ENCODE results near the gene PYHIN1.

The PYHIN1 gene

DNA sequence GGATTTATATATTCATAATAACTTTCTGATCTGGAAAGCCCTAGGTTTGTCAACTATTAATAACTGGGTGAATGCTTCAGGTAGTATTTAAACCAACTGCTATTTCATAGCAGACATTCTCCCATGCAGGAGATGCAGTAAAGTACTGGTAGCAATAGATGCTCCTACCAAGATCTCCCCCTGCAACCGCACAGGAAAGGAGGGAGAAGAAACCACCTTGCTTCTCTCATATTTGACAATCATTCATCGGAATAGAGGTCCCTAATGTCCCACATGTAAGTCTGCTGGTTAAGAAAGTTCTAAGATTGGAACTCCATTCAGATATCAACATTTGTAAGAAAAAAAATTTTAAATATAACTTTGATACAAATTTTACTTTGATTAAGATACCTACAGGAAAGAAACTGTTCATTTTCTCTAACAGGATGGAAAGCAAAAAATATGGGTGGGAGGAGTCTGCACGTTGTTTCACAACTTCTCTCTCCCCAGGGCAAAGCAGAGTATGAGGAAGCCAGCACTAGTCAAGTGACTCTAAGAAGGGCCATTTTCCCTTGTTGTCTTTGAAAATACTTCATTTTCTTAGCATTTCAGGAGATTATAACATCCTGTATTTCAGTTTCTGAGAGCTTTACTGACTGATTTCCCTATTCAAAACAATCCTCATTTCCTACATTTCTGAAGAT lies at the start of gene PYHIN1:
TSS of gene PYHIN1 (plus strand) at position 498 of the 683 bp plus-strand sequence. CDS start 5,359 bp downstream, outside the sequence.
- DNase-seq (ENCODE audit: low read depth in 3 of 3, low spot score in 1 of 3), result peak in 1 of 3 donors; percentile 3

DNA sequence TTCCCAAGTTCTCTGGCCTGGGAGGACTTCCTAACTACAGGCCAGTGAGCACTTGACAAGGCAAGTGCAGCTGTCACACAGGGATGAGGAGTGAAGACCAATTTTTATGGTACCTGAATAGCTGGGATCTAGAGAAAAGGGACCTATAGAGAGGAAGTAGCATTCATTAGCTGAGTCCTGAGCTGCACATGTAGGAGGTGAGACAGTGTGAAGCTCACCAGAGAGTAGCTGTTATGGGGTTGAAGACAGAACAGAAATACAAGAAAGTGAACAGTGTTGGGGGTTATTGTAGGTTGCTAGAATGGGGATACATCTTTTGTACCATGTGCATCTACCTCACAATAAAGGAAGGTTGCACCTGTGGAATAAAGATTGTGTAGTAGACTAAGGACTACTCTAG lies 37.7 kb upstream of the PYHIN1 start:
- DNase-seq (ENCODE audit: low read depth in 3 of 3, low spot score in 1 of 3), result no peak

GRCh38 chr1:158898722-158899121 lies 32.6 kb upstream of the PYHIN1 start:
- DNase-seq (ENCODE audit: low read depth in 3 of 3, low spot score in 1 of 3), result no peak

- no peak for DNase-seq (ENCODE audit: low read depth in 3 of 3, low spot score in 1 of 3)
Measured at GRCh38 chr1:158901623-158902022, 29.7 kb upstream of the PYHIN1 start.

DNA sequence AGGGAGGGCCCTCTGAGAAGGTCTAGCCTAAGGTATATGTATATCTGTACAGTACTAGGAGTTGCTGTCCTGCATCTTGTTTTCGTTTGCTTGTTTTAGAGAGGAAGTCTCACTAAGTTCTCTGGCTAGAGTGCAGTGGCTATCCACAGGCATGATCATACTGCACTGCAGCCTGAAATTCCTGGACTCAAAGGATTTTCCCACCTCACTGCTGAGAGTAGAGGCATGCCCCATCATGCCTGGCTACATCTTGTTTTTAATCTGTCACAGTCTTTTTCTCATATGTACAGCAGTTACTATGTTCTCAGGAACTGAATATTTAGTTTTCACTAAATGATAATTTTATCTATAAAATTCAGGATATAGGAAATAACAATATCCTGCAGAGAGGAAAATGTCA lies 15.3 kb upstream of the PYHIN1 start:
- no peak for DNase-seq (ENCODE audit: low read depth in 3 of 3, low spot score in 1 of 3)

- no peak for DNase-seq (ENCODE audit: low read depth in 3 of 3, low spot score in 1 of 3)
Measured at GRCh38 chr1:158924677-158925076, 6.7 kb upstream of the PYHIN1 start.

DNA sequence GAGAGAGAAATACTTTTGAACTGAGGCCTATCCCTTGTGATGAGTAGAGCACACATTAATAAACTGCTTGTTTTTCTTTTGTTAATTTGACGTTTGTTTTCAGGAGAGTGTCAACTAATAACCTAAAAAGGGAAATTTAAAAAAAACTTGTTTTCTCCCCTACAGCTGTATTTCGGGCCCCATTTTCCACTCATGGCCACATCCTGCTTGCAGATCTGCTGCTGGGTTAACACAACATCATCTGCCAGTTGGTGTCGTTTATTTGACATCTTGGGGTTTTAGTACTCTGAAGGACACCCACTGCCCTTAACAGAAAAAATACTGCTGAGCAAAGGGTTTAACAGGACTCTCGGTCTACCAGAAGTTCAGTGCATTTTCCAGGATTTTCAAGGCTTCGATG lies 848 bp upstream of the PYHIN1 start:
- peak in 2 of 3 donors; percentile 7 to 18 for DNase-seq (ENCODE audit: low read depth in 3 of 3, low spot score in 1 of 3)

- DNase-seq (ENCODE audit: low read depth in 3 of 3, low spot score in 1 of 3), result no peak
Measured at GRCh38 chr1:158932171-158932570, 819 bp downstream of the PYHIN1 start.

GRCh38 chr1:158933621-158934020 lies 2.3 kb downstream of the PYHIN1 start:
- no peak for DNase-seq (ENCODE audit: low read depth in 3 of 3, low spot score in 1 of 3)

DNA sequence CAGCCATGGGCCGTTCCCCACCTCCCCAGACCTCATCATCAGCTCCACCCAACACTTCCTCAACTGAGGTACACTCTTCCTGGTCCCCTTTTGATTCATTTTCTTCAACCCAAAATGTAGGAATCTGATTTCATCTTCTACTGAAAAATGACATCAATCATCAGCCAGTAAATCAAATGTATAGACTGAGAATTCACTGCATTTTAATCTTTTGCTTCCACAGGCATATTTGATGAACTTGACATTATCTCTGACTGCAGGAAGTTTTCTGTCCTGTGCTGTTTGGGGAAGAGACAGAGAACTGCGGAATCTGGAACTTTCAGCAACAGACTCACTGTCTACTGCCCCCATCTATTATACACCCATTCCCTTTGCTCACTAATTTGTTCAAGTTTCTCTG lies 7.8 kb downstream of the PYHIN1 start:
- DNase-seq (ENCODE audit: low read depth in 3 of 3, low spot score in 1 of 3), result no peak

GRCh38 chr1:158941317-158941716 lies 10.0 kb downstream of the PYHIN1 start:
- no peak for DNase-seq (ENCODE audit: low read depth in 3 of 3, low spot score in 1 of 3)

GRCh38 chr1:158942490-158942889 lies 11.1 kb downstream of the PYHIN1 start:
- DNase-seq (ENCODE audit: low read depth in 3 of 3, low spot score in 1 of 3), result no peak

DNA sequence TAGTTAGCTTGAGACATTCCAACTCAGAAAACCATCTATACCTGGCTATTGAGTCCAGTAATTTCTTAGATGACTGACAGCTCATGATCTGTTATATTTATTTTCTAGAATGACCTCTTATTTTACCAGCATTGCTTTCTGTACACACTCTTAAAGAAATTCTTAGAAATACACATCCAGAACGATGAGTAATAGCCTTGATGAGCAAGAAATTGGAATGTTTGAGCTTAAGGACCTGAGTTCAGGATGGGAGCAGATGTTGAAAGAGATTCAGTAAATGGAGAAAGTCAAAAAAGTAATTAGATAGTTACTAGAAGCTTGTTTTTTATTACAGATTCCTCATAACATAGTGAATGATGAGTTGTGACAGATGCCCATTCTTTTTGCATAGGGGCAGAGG lies 11.7 kb downstream of the PYHIN1 start:
- no peak for DNase-seq (ENCODE audit: low read depth in 3 of 3, low spot score in 1 of 3)

- DNase-seq (ENCODE audit: low read depth in 3 of 3, low spot score in 1 of 3), result no peak
Measured at GRCh38 chr1:158945061-158945460, 13.7 kb downstream of the PYHIN1 start.

GRCh38 chr1:158946785-158947184 lies 15.4 kb downstream of the PYHIN1 start:
- DNase-seq (ENCODE audit: low read depth in 3 of 3, low spot score in 1 of 3), result no peak

DNA sequence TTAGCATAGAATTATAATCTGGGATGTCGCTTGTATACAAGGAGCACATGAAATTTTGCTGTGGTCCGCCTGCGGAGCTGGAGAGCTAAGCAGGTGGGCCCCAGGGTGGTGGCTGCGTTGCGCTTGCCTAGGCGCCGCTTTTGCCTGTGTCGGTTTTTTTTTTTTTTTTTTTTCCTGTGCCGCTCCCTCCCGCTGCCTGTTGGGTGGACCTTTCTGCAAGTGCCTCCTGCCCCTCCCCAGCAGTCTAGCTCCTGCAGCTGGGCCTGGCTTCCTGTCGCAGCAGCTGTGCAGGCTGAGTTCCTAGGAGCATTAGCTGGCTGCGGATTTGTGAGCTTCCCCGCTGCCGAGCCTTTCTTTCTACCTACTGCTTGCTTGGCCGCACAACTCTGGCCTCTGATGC lies 20.6 kb downstream of the PYHIN1 start:
- no peak for DNase-seq (ENCODE audit: low read depth in 3 of 3, low spot score in 1 of 3)

DNA sequence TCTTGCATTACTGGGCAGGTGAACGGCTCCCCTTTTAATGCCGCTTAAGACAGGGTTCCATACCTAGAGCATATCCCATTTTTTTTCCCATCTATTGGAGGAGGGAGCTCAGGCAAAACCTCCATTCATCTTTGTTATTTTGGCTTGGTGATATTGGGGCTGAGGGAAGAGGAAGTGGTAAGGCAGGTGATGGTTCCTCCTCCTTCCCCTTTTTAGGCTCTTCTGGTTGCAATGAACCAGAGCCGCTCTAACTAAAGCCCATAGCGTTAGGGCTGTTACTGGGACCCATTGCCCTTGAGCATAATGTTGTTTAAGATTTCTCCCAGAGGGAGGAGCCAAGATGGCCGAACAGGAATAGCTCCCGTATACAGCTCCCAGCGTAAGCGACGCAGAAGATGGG lies 21.1 kb downstream of the PYHIN1 start:
- DNase-seq (ENCODE audit: low read depth in 3 of 3, low spot score in 1 of 3), result no peak

GRCh38 chr1:158961178-158961577 lies 29.8 kb downstream of the PYHIN1 start:
- no peak for DNase-seq (ENCODE audit: low read depth in 3 of 3, low spot score in 1 of 3)

DNA sequence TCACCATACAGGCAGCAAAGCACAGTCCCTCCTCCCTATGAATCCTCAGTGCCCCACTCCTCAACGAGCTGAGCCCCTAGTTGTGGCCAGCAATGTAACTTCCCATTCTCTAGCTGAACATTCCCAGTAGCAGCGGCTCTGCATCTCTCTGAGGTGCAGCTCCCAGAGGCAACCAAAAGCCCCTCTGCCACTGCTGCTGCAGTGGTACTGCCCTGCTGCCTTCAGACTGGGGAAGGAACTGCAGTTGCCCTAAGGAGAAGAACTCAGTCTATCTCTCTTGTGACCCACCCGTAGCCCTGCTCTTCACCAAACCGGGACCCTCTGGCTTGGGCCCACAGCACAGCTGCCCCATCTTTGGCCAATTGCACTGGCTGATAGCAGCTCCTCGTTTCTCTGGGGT lies 31.6 kb downstream of the PYHIN1 start:
- no peak for DNase-seq (ENCODE audit: low read depth in 3 of 3, low spot score in 1 of 3)

DNA sequence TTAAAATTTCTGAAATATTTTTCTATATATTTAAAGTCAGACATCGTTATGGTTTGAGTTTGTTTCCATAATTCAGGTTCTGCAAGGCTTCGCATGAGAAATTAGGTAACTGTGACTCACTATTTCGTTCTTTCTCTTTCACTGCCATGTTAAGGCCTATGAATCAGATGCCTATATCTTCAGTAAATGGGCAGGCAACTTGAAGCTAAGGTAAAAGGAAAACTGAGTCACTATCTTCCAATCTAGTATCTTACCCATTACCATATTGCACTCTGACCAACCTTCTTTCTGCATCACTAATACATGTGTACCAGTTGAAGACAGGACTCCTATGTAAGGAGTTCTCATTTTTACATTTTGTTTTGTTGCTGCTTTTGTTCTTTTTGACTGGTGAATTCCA lies 37.8 kb downstream of the PYHIN1 start:
- no peak for DNase-seq (ENCODE audit: low read depth in 3 of 3, low spot score in 1 of 3)

DNA sequence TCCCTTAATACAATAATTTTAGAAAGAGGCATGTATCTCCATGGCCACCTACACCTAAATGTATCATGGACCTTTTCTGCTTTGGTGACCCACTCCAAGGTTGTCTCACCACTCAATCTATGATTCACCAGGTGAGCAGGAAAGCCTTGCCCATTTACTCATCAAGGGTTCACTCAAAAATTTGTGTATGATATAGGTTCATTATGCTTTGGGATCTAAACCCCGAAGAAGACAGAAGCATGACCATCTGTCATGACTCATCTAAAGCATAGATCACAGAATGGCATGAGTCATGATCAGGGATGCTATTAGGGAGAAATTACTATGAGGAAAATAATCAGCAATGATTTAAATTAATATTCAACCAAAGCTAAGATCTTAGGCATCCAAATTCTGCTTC lies 38.5 kb downstream of the PYHIN1 start:
- no peak for DNase-seq (ENCODE audit: low read depth in 3 of 3, low spot score in 1 of 3)

- DNase-seq (ENCODE audit: low read depth in 3 of 3, low spot score in 1 of 3), result no peak
Measured at GRCh38 chr1:158972841-158973240, 41.5 kb downstream of the PYHIN1 start.

GRCh38 chr1:158976219-158976618 lies 44.9 kb downstream of the PYHIN1 start:
- DNase-seq (ENCODE audit: low read depth in 3 of 3, low spot score in 1 of 3), result no peak
